ENCODE measurements around the gene C4A.
"Not testable (repeated sequence)": the region's sequence is repeated elsewhere in the genome, so short reads cannot be mapped to it uniquely, and the experiment has no call there.

- not testable (repeated sequence) for TF ChIP-seq EZH2 (IDR thresholded peaks at IDR 0.05; ENCODE audit: low read depth); CTCF (conservative IDR thresholded peaks at IDR 0.05)
Observed at GRCh38 chr6:31980195-31980876, 1.5 kb upstream of the C4A start.
